SH-SY5Y (cell line): ENCODE results near the gene CHAT.
A peak's percentile ranks its signal among the peaks of the same experiment; 100 is the strongest.

ENCODE experiments used
- GATA2 ChIP-seq: IDR thresholded peaks from 2 replicates; pipeline ENCODE4 v1.6.1; 2011; ENCODE audit warnings: mild to moderate bottlenecking, low read depth, low read length
- GATA3 ChIP-seq: IDR thresholded peaks from 2 replicates; pipeline ENCODE4 v1.6.1; 2011; ENCODE audit warnings: low read depth, mild to moderate bottlenecking, low read length, moderate library complexity

Gene CHAT

GRCh38 chr10:49624629-49625028 lies 10.8 kb downstream of the CHAT start:
- TF ChIP-seq GATA3 (no peak), GATA2 (no peak)

GRCh38 chr10:49625411-49625810 lies 11.6 kb downstream of the CHAT start:
- no peak for TF ChIP-seq GATA3
- TF ChIP-seq GATA2: no peak

DNA sequence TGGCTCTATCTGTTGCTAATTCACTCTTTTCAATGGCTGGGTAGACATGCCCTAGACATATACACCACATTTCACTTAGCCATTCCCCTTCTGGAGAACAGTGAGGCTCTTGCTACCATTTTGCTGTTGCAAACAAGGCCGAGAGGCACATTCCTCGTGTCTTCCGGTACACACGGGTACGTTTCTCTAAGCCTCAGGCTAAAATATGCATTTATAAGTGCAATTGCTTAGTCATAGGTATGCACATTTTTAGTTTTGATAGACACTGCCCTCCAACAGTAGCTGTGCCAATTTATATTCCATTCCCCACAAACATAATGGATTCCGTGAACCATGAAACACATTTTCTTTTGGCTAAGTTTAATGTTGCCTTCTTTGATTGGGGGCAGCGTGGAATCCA lies 13.2 kb downstream of the CHAT start:
- TF ChIP-seq GATA3 (no peak), GATA2 (no peak)

DNA sequence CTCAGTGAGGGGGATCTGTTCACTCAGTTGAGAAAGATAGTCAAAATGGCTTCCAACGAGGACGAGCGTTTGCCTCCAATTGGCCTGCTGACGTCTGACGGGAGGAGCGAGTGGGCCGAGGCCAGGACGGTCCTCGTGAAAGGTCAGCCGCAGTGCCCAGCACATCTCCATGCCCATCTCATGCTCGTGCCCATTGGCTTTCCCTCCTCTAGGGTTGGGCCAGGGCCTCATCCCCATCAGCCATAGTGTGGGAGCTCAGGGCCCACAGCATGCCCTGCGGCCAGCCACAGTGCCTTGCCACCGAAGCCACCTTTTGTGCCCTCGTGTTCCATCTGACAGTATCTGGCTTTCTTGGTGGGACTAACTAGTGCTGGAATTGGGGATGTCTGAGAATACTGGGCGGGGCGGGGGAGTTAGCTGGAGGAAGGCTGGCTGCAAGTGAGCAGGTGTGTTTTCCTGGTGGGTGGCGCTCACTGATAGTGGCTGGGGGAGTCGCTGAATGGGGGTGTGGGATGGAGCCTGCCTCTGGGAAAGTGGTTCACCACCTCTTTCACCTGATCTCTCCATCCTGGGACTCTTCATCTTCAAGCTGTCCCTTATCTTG lies 13.9 kb downstream of the CHAT start:
- TF ChIP-seq GATA3 (no peak), GATA2 (no peak)

GRCh38 chr10:49628599-49628998 lies 14.8 kb downstream of the CHAT start:
- TF ChIP-seq GATA3 (no peak), GATA2 (no peak)

DNA sequence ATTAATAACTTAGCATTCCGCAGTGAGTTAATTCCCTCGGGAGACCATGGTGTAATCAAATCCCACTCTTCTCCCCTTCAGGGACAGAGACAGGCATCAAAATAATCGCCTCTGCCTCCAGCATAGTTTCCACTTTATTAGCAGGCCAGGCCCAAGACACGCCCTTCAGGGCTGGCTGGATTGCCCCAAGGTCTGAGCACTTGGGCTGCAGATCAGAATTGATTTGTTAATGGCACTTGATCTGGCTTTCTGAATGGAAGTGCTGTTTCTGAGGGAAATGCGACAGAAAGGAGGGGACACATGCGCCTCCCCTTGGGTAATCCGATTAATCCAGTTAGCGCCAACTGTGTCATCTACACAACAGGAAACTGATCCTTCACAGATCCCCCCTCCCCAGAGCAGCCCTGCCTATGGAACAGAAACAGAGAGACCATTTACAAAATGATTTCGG lies 15.6 kb downstream of the CHAT start:
- no peak for TF ChIP-seq GATA3
- 0 out of 2 replicates have a peak, but pooled peaks have one; percentile 10 for TF ChIP-seq GATA2

- no peak for TF ChIP-seq GATA2
- TF ChIP-seq GATA3: no peak
These were observed 18.1 kb downstream of the CHAT start for GRCh38 chr10:49631975-49632374.

DNA sequence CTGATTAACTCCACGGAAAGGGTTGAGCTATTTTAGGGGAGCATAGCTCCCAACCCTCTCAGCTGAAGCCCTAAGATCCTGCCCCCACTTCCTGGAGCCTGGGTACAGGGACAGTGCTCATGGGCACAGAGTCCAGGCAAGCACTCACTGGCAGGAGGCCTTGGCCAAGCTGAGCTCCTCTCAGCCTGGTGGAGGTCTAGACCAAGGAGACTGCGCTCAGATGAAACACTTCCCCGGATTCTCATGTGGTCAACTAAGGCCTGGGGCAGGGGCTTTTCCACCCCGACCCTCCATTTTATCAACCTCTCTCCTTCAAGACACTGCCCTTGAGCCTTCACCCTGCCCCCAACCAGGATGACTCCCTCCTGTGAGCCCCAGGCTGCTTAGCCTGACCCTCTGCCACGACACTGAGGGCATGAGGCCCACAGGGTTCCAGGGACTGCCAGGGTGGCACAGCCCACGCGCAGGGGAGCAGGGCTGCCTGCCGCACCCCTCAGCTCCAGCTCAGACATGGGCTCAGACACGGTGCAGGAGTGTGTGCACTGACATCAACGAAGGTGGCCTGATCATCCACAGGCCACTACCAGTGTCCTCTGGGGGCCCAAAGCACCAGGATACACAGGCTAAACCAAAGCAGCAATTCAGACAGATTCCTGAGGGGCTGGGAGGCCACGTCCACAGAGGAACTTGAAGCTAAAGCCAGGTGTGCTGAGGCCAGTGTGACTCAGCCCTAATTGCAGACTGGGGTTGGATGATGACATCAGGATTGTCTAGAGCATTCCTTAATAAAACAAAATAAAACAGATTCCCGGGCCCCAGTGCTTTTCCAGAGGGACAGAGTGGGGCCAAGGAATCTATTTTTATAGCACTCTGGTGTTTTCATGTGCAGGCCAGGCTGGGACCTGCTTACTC lies 18.8 kb downstream of the CHAT start:
- TF ChIP-seq GATA2 (no peak), GATA3 (no peak)

DNA sequence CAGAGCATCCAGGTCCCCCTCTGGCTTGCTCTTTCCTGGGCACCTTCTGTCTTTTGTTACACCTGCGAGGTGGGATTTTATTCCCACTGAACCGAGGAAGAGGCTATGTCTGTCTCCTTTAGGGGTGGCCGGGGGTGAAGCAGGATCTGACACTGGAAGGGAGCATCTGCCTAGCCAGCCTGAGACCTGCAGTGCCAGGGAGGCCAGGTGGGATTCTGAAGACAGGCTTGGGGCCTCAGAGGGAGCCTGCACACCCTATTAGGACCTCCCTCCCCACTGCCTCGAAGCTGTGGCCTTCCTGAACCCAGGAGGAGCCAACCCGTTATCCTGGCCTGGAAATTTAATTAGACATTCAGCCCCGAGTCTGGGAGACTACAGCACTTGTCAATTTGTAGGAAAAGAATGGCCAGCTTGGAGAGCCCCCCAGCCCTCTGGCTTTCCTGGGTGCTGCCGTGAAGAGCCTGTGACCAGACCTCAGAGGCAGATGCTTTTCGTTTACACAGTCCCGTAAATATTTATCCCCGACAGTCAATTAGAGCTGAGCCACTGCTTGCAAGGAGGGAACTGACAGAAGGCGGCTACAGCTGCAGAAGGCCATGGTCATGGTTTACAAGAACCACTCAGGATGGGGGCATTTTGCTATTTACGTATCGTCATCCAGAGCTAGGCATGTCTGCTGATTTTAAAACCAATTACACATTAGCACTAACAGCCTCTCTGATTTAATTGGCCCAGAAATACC lies 19.7 kb downstream of the CHAT start:
- TF ChIP-seq GATA3: no peak
- no peak for TF ChIP-seq GATA2

- TF ChIP-seq GATA3: no peak
- TF ChIP-seq GATA2: no peak
These were observed 20.3 kb downstream of the CHAT start for GRCh38 chr10:49634069-49634660.

- TF ChIP-seq GATA3 (no peak), GATA2 (no peak)
These were observed 28.5 kb downstream of the CHAT start for GRCh38 chr10:49642311-49642710.

- no peak for TF ChIP-seq GATA3
These were observed 29.6 kb downstream of the CHAT start for GRCh38 chr10:49643241-49644034.

- no peak for TF ChIP-seq GATA3
- no peak for TF ChIP-seq GATA2
These were observed 30.3 kb downstream of the CHAT start for GRCh38 chr10:49644035-49644646.

DNA sequence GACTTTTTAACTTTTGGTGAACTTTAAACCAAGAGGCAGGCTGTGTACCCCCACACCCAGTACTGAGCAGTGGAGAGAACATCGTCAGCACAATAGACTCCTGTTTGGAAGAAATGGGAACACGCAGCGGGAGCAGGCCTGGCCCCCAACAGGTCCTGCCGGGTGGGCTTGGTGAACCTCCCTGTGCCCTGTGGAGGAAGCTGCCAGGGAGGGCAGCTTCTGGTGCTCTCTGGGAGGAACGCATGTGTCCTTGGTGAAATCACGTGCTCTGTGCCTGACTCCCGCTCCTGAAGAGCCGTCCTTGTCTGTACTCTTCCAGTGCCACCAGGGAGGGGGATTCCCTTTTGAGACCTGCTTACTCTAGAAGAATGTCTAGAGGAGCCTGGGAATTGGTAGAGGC lies 31.6 kb downstream of the CHAT start:
- TF ChIP-seq GATA3 (no peak), GATA2 (no peak)
